ENCODE data around the gene NOTCH1. TPM values are rescaled to one million over a fixed set of nuclear protein-coding genes. Genes with fewer than 3 reads are reported as not detected.

NOTCH1 gene
- total RNA-seq, 1 donor from 2014 or later: 70.7 TPM

DNA sequence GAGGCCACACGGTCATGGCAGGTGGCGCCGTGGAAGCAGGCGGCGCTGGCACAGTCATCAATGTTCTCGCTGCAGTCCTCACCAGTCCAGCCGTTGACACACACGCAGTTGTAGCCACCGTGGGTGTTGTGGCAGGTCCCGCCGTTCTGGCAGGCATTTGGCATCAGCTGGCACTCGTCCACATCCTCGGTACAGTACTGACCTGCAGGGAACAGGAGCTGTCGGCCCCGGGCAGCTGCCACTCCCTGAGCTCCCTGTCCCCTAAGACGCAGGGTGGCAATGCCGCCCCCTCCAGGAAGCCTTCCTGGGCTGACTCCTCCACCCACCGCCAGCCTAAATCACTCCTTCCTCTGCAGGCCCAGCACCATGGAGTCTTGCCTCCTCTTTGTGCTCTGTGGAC lies 27.2 kb downstream of the NOTCH1 start:
- no peak for DNase-seq (ENCODE audit: low read depth, low spot score)

DNA sequence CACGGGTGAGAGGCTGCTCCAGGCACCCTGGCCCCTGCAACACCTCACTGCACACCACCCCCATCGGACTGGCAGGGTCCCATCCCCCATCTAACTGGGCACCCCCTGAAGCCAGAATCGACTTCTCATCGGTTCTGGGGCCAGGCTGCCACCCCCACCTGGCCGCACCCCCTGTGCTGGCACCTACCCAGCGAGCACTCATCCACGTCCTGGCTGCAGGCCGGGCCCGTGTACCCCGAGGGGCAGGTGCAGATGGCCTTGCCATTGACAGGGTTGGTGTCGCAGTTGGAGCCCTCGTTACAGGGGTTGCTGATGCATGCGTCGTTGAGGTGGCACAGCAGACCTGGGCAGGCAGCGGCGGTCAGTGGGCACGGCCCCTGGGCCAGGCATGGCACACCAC lies 27.9 kb downstream of the NOTCH1 start:
- no peak for DNase-seq (ENCODE audit: low read depth, low spot score)

DNA sequence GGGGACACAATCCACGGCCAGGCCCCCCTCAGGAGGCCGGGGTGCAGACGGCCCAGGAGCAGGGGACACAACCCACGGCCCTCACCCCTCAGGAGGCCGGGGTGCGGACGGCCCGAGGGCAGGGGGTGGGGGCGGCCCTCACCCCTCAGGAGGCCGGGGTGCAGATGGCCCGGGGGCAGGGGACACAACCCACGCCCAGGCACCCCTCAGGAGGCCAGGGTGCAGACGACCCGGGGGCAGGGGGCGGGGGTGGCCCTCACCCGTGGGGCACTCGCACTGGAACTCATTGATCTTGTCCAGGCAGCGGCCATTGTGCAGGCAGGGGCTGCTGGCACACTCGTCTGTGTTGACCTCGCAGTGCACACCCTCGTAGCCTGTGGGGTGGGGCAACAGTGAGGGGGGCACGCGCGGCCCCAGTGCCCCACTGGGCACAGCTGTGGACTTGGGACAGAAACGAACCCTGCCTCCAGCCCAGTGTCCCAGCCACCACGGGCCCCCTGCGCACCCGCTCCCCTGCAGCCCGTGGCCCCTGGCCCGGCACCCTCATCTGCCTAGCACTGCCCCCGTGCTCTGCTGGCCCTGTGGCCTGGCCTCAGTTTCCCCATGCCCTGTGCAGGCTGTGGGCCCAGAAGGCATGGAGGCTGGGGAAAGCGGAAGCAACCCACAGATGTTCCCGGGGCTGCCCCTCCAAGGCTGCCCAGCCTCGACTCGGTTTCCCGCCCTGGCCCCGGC lies 28.7 kb downstream of the NOTCH1 start:
- DNase-seq (ENCODE audit: low read depth, low spot score): no peak

DNA sequence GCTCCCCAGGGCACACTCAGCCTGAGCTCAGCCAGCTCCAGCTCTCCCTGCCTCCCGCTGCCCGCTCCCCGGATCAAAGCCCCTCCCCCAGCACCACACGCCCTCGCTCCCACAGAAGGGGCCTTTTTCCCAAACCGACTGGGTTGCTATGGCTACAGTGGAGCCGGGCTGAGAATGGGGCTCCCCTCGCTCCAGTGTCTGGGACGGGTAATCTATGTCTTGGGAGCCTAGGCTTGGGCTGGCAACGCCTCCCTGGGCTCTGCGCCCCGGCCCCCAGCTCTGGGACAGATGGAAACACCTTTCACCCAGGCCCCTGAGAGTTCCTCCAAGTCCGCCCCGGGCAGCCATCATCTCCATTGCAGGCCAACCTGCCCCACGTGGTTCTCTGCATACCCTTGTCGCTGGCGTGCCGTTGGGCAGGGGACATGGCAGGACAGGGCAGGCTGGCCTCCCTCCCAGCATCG lies 29.6 kb downstream of the NOTCH1 start:
- no peak for DNase-seq (ENCODE audit: low read depth, low spot score)

DNA sequence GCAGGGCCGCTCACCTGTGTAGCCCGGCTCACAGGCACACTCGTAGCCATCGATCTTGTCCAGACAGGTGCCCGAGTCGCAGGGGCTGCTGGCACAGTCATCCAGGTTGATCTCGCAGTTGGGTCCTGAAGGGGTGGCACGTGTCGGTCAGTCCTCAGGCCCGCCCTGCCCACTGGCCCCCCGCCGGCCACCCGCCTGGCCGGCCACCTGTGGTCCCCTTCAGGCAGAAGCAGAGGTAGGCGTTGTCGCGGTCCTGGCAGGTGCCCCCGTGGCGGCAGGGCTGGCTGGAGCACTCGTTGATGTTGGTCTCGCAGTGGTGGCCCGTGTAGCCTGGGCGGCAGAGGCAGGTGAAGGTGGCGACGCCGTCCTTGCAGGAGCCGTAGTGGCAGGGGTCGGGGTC lies 30.6 kb downstream of the NOTCH1 start:
- DNase-seq (ENCODE audit: low read depth, low spot score): no peak

DNA sequence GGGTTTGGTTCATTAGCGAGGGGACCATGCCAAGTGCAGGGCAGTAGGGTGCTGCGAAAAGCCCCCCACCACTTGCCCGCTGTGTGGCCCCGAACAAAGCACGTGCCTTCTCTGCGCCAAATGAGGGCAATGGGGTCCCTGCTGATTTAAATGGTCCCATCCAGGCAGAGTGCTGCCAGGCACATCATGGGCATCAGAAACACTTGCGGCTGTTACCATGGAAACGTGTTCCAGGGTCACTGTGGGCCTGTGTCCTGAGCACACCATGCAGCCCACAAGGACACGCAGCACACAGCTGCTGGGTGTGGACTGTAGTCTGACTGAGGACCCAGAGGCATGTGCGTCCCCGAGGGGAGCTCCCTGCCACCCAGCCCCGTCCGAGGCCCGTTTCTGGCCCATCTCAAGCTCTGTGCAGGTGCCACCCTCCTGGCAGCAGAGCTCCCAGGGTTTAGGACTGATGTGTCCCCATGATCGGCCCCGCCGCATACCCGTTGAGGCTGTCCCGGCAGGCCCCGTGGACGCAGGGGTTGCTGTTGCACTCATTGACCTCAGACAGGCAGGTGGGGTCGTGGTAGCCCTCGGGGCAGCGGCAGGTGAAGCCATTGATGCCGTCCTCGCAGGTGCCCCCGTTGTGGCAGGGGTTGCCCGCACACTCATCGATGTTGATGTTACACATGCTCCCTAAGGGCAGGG lies 31.7 kb downstream of the NOTCH1 start:
- DNase-seq (ENCODE audit: low read depth, low spot score): no peak

DNA sequence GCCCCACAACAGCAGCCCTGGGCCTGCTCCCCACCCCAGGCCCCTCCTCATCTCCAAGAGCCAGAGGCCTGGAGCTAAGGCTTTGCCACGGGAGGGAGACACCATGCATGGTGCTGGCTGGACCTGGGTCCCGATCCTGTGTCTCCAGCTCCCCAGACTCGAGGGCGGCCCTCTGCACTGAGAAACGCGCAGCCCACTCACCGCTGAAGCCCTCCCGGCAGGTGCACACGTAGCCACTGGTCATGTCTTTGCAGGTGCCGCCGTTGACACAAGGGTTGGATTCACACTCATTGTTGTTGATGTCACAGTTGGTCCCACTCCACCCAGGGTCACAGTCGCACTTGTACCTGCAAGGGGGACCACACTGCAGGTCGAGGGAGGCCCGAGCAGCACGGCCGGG lies 32.7 kb downstream of the NOTCH1 start:
- DNase-seq (ENCODE audit: low read depth, low spot score): no peak

DNA sequence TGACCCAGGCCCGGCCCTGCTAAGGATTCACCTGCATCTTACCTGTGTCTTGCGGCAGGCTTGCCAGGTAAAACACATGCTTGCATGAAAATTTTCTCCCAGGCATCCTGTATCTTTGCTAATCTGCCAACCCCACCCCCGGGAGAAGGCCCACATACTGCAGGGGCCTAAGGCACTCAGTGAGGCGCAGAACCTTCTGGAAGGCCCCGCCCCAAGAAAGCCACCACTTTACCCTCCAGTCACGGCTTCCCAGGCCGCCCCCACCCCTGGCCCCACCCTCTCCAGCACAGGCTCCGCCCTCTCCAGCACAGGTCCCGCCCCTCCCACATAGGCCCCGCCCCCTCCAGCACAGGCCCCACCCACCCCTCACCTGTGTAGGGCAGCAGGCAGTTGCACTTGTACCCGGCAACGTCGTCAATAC lies 33.2 kb downstream of the NOTCH1 start:
- DNase-seq (ENCODE audit: low read depth, low spot score): peak; percentile 57

DNA sequence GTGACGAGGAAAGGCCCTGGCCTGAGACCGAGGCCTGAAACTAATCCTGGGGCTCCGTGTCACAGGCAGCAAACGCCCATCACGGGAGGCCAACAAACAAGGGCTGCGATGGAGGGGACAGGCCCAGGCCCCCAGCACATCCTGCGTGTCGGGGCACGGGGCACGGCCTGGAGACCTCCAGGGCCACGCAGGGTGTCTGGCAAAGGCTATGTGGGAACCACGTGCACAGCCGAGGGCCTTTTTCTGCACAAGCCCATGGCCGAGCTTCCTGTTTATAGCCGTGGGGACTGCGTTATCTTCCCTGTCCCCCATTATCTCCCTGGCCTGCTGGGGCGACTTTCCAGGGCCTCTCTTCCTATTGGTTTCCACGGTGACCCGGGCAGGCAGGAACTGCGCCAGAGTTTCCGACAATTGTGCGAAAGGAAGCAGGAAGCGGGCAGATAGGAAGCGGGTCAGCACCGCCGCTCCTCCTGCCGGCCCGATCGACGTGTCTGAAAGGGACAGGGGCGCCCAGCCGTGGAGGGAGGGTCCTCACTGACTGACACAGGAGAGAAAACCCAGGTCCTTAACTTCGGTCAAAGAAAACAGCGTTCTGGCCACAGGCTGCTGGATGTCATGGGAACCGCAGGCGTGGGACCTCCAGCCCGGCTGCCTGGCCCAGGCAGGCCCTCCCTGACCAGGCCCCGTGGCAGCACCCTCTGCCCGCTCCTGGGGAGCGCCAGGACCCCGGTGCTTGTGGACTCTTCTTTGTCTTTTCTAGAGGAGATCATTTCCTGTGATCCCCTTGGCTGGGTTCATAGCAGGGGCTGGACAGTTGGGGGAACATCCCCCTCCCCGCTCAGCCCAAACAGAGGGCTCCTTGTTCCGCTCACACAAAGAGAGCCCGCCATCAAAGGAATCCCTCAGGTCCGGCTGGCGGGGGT lies 33.9 kb downstream of the NOTCH1 start:
- DNase-seq (ENCODE audit: low read depth, low spot score): peak; percentile 99

DNA sequence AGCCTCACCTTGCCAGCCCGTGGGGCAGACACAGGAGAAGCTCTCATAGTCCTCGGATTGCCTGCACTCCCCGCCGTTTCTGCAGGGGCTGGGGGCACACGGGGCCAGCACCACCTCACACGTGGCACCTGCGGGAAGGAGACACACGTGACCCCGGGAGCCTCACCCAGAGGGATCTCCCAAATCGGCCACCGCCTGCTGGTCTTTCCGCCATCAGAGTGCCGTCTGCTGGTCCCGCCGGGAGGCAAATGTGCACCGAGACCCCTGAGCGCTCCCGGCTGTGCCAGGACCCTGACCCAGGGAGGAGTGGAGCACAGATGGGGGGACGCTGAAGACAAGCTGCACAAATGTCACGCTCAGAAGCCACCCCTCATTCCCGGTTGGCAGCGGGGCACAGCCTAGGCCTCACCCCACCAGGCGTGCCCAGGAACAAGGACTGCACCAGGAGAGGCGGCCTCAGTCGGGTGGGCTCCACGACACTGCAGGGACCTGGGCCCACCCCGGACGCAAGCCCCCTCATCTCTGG lies 34.6 kb downstream of the NOTCH1 start:
- DNase-seq (ENCODE audit: low read depth, low spot score): no peak

DNA sequence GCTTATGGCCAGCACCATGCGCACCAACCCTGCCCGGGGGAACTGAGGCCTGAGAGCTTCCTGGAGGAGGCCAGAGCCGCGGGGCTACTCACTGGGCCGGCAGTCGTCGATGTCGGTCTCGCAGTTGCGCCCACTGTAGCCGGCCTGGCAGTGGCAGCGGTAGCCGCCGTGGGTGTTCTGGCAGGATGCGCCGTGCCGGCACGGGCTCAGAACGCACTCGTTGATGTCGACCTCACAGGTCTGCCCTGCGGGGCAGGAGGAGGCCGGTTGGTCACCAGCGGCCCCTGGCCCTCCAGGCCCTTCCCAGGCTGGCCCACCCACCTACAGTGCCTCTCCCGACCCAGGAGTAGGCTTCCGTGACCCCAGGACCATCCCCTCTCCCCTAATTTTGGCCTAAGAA lies 35.3 kb downstream of the NOTCH1 start:
- no peak for DNase-seq (ENCODE audit: low read depth, low spot score)

DNA sequence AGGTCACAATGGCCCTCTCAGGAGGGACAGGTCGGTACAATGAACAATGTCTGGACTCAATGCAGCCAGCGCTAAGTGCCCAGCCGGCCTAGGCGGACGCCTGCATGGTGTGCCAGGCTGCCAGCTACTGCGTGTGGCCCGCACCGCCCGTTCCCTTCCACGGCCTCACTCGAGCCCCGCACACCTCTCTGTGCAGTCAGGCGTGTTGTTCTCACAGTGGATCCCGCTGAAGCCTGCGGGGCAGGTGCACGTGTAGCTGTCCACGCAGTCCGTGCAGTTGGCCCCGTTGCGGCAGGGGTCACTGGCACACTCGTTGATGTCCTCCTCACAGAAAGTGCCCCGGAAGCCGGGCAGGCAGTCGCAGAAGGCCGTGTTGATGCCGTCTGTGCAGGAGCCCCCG lies 36.3 kb downstream of the NOTCH1 start:
- no peak for DNase-seq (ENCODE audit: low read depth, low spot score)

DNA sequence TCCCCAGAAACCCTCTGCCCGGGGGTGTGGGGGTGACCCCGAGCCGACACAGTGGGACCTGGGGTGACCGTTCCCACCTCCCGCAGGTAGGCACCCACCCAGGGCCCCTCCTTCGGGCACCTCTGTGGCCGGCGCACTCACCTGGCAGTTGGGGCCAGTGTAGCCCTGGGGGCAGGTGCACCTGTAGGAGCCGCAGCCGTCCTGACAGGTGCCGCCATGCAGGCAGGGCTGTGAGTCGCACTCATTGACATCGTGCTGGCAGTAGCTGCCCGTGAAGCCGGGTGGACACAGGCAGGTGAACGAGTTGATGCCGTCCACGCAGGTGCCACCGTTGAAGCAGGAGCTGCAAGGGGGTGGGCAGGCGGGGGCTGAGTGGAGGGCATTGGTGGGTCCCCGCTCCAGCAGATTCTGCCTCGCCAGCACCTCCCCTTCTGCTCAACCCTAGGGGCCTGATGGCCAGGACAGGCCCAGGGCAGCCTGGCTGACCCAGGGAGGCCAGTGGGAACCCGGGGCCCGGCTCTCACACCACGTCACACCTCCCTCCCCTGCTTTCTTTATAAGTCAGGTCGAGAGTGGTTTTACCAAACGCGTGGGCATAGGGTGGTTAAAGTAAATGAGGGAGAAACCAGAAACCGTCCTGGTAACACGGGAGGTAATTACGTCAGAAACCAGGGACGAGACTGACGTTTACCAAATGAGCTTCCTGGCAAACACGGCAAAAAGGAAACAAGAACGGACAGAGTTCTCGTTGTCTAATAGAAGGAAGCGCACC lies 36.9 kb downstream of the NOTCH1 start:
- DNase-seq (ENCODE audit: low read depth, low spot score): no peak

DNA sequence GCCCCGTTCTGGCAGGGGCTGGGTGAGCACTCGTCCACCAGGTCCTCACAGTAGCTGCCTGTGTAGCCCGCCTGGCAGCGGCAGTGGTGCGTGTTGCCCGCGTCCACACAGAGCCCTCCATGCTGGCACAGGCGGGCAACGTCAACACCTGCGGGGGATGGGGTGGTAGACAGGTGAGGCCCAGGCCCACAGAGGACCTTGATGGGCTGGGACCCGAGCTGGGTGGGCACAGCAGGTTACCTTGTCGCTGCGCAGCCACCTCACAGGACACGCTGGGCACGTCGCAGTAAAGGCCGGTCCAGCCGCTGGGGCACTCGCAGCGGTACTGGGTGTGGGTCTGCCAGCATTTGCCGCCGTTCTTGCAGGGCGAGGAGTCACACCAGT lies 37.9 kb downstream of the NOTCH1 start:
- DNase-seq (ENCODE audit: low read depth, low spot score): no peak

DNA sequence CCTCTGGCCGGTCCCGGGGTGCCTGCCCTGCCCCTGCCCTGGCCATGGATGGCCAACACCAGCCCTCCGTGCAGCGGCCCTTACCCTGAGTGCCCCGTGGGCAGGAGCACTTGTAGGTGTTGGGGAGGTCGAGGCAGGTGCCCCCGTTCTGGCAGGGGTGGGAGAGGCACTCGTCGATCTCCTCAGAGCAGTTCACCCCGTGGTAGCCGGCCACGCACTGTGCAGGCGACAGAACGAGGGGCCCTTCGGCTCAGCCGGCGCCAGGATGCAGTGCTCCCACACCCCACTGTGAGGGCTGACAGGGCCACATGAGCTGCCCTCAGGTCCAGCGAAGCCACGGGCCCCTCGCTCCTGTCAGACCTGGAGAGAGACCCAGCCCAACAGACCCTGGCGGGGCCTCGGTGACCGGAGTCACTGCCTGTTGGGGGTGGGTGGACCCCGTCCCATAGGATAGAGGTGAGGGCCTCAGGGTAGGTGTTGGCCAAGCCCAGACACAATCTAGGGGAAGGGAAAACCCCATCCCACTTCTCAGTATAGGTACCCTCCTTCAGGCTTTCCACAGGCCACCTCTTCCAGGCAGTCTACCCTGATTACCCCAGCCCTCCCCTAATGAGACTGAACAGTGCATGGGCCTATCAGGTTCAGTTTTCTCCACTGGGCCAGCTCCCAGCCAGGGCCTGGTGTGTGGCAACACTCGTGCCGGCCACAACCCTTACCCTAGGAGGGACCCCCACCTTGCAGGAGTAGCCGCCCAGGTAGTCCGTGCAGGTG lies 38.4 kb downstream of the NOTCH1 start:
- no peak for DNase-seq (ENCODE audit: low read depth, low spot score)

DNA sequence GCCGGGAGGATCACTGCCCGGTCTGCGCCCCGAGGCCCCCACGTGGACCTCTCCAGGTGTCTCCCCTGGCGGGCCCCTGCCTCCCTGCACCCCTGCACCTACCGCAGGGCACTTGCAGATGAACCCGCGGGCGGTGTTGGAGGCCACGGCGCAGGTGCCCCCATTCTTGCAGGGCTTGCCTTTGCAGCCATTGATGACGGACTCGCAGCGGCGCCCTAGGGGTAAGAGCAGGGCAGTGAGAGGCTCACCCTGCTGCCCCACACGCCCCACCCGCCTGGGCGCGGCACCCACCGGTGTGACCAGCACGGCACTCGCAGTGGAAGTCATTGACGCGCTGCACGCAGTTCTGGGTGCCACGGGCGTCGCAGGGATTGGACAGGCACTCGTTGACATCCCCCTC lies 39.4 kb downstream of the NOTCH1 start:
- DNase-seq (ENCODE audit: low read depth, low spot score): no peak

DNA sequence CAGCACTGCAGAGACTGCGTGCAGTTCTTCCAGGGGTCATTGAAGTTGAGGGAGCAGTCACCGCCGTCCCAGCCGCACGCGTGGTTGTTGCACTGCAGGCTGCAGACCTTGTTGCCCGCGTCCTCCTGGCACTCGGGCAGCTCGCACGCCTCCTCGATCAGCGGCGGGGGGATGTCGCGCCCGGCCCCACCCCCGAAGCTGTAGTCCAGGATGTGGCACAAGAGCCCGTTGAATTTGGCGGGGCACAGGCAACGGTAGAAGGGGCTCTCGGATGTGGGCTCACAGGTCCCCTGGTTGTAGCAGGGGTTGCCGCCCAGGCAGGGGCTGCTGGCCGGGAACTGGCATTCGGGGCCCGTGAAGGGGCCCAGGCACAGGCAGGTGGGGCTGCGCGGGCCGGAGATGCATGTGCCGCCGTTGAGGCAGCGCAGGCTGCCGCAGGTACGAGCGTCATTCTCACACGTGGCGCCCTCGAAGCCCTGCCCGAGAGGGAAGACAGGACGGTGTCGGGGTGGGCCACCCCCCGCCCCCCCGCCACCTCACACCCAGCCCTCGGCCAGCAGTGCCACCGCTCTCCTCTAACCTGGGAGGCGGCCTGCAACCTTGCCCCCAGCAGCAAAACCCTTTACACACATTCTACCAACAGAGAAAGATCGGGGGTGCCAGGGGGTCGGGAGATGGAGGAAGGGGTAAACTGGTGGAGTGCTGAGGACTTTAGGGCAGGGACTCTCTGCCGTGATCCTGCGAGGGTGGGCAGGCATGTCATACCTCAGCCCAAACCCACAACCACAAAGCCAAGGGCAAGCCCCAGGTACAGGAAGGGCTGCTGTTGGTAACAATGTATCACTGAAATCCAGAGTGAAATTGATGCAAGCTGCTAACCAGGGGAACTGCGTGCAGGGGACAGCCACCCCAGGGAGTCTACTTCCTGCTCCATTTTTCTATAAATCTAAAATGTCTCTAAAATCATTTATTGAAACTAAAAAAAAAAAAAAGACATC lies 40.1 kb downstream of the NOTCH1 start:
- DNase-seq (ENCODE audit: low read depth, low spot score): no peak

DNA sequence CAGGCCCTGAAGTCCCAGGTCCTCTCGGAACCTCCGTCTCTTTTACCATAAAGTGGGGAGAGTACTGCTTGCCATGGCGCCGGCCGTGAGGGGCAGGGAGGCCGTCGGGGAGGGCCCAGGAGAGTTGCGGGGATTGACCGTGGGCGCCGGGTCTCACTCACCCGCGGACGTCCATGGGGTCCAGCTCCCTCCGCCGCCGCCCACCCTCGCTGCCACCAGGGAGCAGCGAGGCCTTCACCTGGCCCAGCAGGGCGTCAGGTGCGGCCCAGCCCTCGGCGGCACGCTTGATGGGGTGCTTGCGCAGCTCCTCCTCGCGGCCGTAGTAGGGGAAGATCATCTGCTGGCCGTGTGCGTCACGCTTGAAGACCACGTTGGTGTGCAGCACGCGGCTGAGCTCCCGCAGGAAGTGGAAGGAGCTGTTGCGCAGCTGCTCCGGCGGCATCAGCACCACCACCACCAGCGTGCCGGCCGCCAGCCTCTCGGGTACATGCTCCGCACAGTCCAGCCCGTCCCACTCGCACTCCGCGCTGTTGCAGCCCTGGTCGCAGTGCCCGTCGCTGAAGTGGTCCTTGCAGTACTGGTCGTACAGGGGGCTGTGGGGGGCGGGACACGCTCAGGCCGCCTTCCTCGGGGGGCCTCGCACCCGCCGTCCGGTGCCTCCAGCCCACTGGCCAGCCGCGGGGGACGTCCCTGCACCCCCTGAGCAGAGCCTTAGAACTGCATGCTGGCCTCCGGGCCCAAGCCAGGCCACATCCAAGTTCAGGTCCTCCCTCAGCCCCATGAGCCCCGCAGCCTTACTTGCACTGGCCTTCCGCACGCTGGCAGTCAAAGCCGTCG lies 41.1 kb downstream of the NOTCH1 start:
- DNase-seq (ENCODE audit: low read depth, low spot score): no peak

Data from pulmonary artery endothelial cell (primary cell).